Keratinocyte (primary cell): Measurements from ENCODE around the gene NOS1AP. TPM values are rescaled to one million over a fixed set of nuclear protein-coding genes. Genes with fewer than 3 reads are reported as not detected.

Experiments used
- DNase-seq: peaks from one replicate; pipeline ENCODE4 v3.0.0-alpha.2; 2011; ENCODE audit warnings: low read depth, missing footprints, low spot score
- FAIRE-seq: peaks from 2 replicates; lab custom pipeline; 2011; peaks lifted over from hg19 to GRCh38; lab: Jason Lieb, UNC
- H2AFZ ChIP-seq: 2 replicates; pipeline ENCODE4 v1.6.0; 2012; ENCODE audit warnings: low read length, control low read depth, inconsistent platforms; ENCODE audit not compliant: control insufficient read depth
- H3K27ac ChIP-seq: 2 replicates; pipeline ENCODE4 v1.5.1; 2011; ENCODE audit warnings: low read length; ENCODE audit not compliant: control insufficient read depth, insufficient read depth
- H3K27me3 ChIP-seq: 3 replicates; pipeline ENCODE4 v1.6.0; 2011; ENCODE audit warnings: low read length; ENCODE audit not compliant: control insufficient read depth, insufficient read depth; ENCODE audit errors: extremely low read depth
- H3K36me3 ChIP-seq, 2 experiments: 2 replicates in 1 of 2; 3 replicates in 1 of 2; pipeline ENCODE4 v1.5.1; 2011; ENCODE audit warnings: low read length in 2 of 2, mild to moderate bottlenecking in 1 of 2; ENCODE audit not compliant: control insufficient read depth in 2 of 2, insufficient read depth in 2 of 2; ENCODE audit errors: extremely low read depth in 1 of 2
- H3K4me1 ChIP-seq: 3 replicates; pipeline ENCODE4 v1.5.1; 2011; ENCODE audit warnings: low read length; ENCODE audit not compliant: control insufficient read depth, insufficient read depth; ENCODE audit errors: extremely low read depth
- H3K4me2 ChIP-seq: 3 replicates; pipeline ENCODE4 v1.6.0; 2011; ENCODE audit warnings: low read depth, low read length; ENCODE audit not compliant: control insufficient read depth, insufficient read depth; ENCODE audit errors: extremely low read depth
- H3K4me3 ChIP-seq, 3 experiments: fragments of 200-600 bp in 1 of 3; sonication (generic) in 1 of 3; 2 replicates in 2 of 3; 3 replicates in 1 of 3; pipeline ENCODE4 v1.5.1; 2011 to 2016; ENCODE audit warnings: low read length in 3 of 3, mild to moderate bottlenecking in 3 of 3, control low read depth in 2 of 3, inconsistent platforms in 1 of 3, low read depth in 1 of 3, mixed read lengths in 1 of 3, mixed run types in 1 of 3, moderate library complexity in 1 of 3; ENCODE audit not compliant: control insufficient read depth in 2 of 3, insufficient read depth in 2 of 3; ENCODE audit errors: extremely low read depth in 1 of 3
- H3K79me2 ChIP-seq: 2 replicates; pipeline ENCODE4 v1.6.0; 2012; ENCODE audit warnings: low read length; ENCODE audit not compliant: control insufficient read depth, insufficient read depth
- H3K9ac ChIP-seq: 3 replicates; pipeline ENCODE4 v1.6.0; 2011; ENCODE audit warnings: low read length; ENCODE audit not compliant: control insufficient read depth, insufficient read depth; ENCODE audit errors: extremely low read depth
- H3K9me1 ChIP-seq: 3 replicates; pipeline ENCODE4 v1.6.0; 2011; ENCODE audit warnings: low read length; ENCODE audit not compliant: control insufficient read depth, insufficient read depth; ENCODE audit errors: extremely low read depth
- H3K9me3 ChIP-seq: 2 replicates; pipeline ENCODE4 v1.5.1; 2012; ENCODE audit warnings: low read depth, low read length; ENCODE audit not compliant: control insufficient read depth
- H4K20me1 ChIP-seq: 3 replicates; pipeline ENCODE4 v1.6.0; 2011; ENCODE audit warnings: low read length; ENCODE audit not compliant: control insufficient read depth, insufficient read depth; ENCODE audit errors: extremely low read depth
- EZH2 ChIP-seq: IDR thresholded peaks from one replicate; pipeline ENCODE4 v1.6.1; 2012; ENCODE audit warnings: inconsistent platforms, mild to moderate bottlenecking, low read length, moderate library complexity
- dilution Hi-C: fragments of 300-500 bp; cut with MboI; formaldehyde crosslinking; loops from one replicate; pipeline ENCODE4 v1.7.0; 2020; ENCODE audit warnings: low sequenced_read_pairs; ENCODE audit not compliant: extremely low pct_ligation_motif_present
- polyA plus RNA-seq, 5 experiments: library from polyadenylated mRNA; depleted of rRNA in 3 of 5; stranded (reverse) in 3 of 5; stranded (forward) in 1 of 5; unstranded in 1 of 5; fragments of >200 nt; gene quantifications; 1 replicate in 1 of 5; 2 replicates in 3 of 5; 3 replicates in 1 of 5; pipeline versions ENCODE4 v1.2.1 to v1.2.3, GENCODE V29; 2011 to 2012; ENCODE audit warnings: missing spikeins in 2 of 5, low read depth in 1 of 5, low replicate concordance in 1 of 5
- TF ChIP-seq, protein P1 (sequence below), 3 experiments: IDR thresholded peaks in 1 of 3; conservative IDR thresholded peaks in 1 of 3; optimal IDR thresholded peaks in 1 of 3; 2 replicates in 2 of 3; 3 replicates in 1 of 3; pipeline versions ENCODE3 to v1.5.1; 2011; ENCODE audit warnings: low read length in 3 of 3, mild to moderate bottlenecking in 3 of 3, moderate library complexity in 2 of 3, control low read depth in 1 of 3, inconsistent platforms in 1 of 3; ENCODE audit not compliant: insufficient read depth in 2 of 3; ENCODE audit errors: extremely low read depth in 1 of 3

NOS1AP gene
- polyA plus RNA-seq, 1 donor (not counting 4 experiments of a cell fraction or from before 2014, with no cell fraction given), result not detected

DNA sequence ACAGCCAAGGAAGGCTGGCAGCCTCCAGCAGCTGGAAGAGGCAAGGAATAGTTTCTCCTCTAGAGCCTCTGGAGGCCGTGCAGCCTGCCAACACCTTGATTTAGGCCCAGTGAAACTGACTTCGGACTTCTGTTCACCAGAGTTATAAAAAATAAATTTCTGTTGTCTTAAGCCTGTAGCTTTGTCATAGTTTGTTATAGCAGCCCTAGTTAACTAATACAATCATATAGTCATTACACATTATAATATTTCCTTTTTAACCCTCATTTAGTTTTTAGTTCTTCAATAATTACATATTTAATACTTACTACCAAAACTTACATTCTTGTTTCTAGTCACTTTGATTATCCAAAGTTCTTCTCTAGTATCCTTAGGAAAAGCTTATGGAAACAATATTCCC lies 20.3 kb downstream of the NOS1AP start:
- no peaks in the 10 kb centered on the region for H3K79me2 ChIP-seq

DNA sequence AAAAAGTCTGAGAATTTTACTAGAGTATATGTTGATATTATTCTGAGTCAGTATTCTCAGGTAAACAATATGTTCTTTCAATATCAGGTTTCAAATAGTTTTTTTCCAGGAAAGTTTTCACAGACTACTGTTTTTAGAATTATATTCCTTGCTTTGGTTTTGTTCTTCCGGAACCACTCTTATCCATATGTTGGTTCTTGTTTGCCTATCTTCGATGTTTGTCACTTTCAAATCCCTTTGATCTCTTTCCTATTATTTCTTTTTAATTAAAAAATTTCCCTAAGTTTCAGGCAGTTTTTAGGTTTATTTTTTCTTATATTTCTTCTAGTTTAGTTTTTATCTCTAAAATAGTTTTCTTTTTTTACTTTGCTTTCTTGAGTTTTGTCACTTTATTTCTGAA lies 20.9 kb downstream of the NOS1AP start:
- H3K27me3 ChIP-seq, result no peaks in the 10 kb centered on the region
- H3K4me3 ChIP-seq, result no peak overlapping the region
- H3K36me3 ChIP-seq, result no peaks in the 10 kb centered on the region
- H2AFZ ChIP-seq, result no peak overlapping the region
- H3K27ac ChIP-seq, result no peak overlapping the region
- H4K20me1 ChIP-seq, result no peaks in the 10 kb centered on the region
- H3K9ac ChIP-seq, result no peak overlapping the region
- DNase-seq (no peak), FAIRE-seq (no peak)
- no peaks in the 10 kb centered on the region for H3K9me1 ChIP-seq
- H3K79me2 ChIP-seq, result no peaks in the 10 kb centered on the region
- TF ChIP-seq EZH2, result no peak
- TF ChIP-seq, protein P1, sequence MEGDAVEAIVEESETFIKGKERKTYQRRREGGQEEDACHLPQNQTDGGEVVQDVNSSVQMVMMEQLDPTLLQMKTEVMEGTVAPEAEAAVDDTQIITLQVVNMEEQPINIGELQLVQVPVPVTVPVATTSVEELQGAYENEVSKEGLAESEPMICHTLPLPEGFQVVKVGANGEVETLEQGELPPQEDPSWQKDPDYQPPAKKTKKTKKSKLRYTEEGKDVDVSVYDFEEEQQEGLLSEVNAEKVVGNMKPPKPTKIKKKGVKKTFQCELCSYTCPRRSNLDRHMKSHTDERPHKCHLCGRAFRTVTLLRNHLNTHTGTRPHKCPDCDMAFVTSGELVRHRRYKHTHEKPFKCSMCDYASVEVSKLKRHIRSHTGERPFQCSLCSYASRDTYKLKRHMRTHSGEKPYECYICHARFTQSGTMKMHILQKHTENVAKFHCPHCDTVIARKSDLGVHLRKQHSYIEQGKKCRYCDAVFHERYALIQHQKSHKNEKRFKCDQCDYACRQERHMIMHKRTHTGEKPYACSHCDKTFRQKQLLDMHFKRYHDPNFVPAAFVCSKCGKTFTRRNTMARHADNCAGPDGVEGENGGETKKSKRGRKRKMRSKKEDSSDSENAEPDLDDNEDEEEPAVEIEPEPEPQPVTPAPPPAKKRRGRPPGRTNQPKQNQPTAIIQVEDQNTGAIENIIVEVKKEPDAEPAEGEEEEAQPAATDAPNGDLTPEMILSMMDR (optimal IDR thresholded peaks at IDR 0.05 in 1 of 3, IDR thresholded peaks at IDR 0.05 in 1 of 3, conservative IDR thresholded peaks at IDR 0.05 in 1 of 3; ENCODE audit: extremely low read depth in 1 of 3, insufficient read depth in 2 of 3, low read length in 3 of 3), result no peak
- H3K9me3 ChIP-seq, result no peaks in the 10 kb centered on the region
- H3K4me2 ChIP-seq, result no peak overlapping the region
- dilution Hi-C loops, result no loop called here
- H3K4me1 ChIP-seq, result no peaks in the 10 kb centered on the region

More for the DNA sequence above, 20.3 kb downstream of the NOS1AP start:
- no peaks in the 10 kb centered on the region for H3K4me1 ChIP-seq
- H3K9me3 ChIP-seq, result no peaks in the 10 kb centered on the region
- no peak for TF ChIP-seq EZH2
- TF ChIP-seq, protein P1 (optimal IDR thresholded peaks at IDR 0.05 in 1 of 3, IDR thresholded peaks at IDR 0.05 in 1 of 3, conservative IDR thresholded peaks at IDR 0.05 in 1 of 3; ENCODE audit: extremely low read depth in 1 of 3, insufficient read depth in 2 of 3, low read length in 3 of 3), result no peak
- H3K27me3 ChIP-seq, result no peaks in the 10 kb centered on the region
- H3K36me3 ChIP-seq, result no peaks in the 10 kb centered on the region
- H3K27ac ChIP-seq, result no peak overlapping the region
- no peak overlapping the region for H2AFZ ChIP-seq
- no peaks in the 10 kb centered on the region for H4K20me1 ChIP-seq
- dilution Hi-C loops, result no loop called here
- H3K4me3 ChIP-seq, result no peak overlapping the region
- no peak overlapping the region for H3K9ac ChIP-seq
- H3K9me1 ChIP-seq, result no peaks in the 10 kb centered on the region
- DNase-seq (no peak), FAIRE-seq (no peak)
- no peak overlapping the region for H3K4me2 ChIP-seq
